Hepatocyte (in vitro differentiated cells): Measurements from ENCODE around the gene CNDP1.

Experiments
- CTCF ChIP-seq: fragments of 200-600 bp; sonication (generic); IDR thresholded peaks from 2 replicates; pipeline ENCODE4 v1.5.1; 2016; ENCODE audit warnings: antibody characterized with exemption, mild to moderate bottlenecking; ENCODE audit not compliant: poor library complexity
- EZH2 ChIP-seq: fragments of 200-600 bp; sonication (generic); IDR thresholded peaks from 2 replicates; pipeline ENCODE4 v1.6.1; 2016; ENCODE audit warnings: antibody characterized with exemption, mild to moderate bottlenecking, borderline replicate concordance

- TF ChIP-seq CTCF (no peak), EZH2 (no peak)
These were observed 79.1 kb downstream of the CNDP1 start for GRCh38 chr18:74613381-74613780.
